PFSK-1 (cell line): ENCODE results near the gene EPO.

ENCODE experiments used
- FOXP2 ChIP-seq: optimal IDR thresholded peaks from 2 replicates; pipeline ENCODE3; 2011; ENCODE audit warnings: borderline replicate concordance, control low read depth, inconsistent platforms; ENCODE audit not compliant: insufficient read depth; ENCODE audit errors: extremely low read length, extremely low read depth
- POLR2AphosphoS5 ChIP-seq: IDR thresholded peaks from 2 replicates; pipeline ENCODE4 v1.6.1; 2012; ENCODE audit warnings: low read depth, mild to moderate bottlenecking, control low read depth, low read length, moderate library complexity
- SIN3A ChIP-seq: IDR thresholded peaks from 2 replicates; pipeline ENCODE4 v1.6.1; 2012; ENCODE audit warnings: mild to moderate bottlenecking, low read length, moderate library complexity, borderline replicate concordance; ENCODE audit not compliant: insufficient read depth
- TAF1 ChIP-seq: IDR thresholded peaks from 2 replicates; pipeline ENCODE4 v1.6.1; 2012; ENCODE audit warnings: low read length, control low read depth, borderline replicate concordance; ENCODE audit not compliant: insufficient read depth
- TF ChIP-seq, protein P1 (sequence below), 2 experiments: IDR thresholded peaks; 2 replicates each; pipeline versions ENCODE4 v1.6.1 to v1.8.0; 2011 to 2012; ENCODE audit warnings: low read depth in 2 of 2, low read length in 2 of 2, control low read depth in 1 of 2, inconsistent platforms in 1 of 2, mild to moderate bottlenecking in 1 of 2, moderate library complexity in 1 of 2; ENCODE audit not compliant: insufficient read depth in 1 of 2

The EPO gene

DNA sequence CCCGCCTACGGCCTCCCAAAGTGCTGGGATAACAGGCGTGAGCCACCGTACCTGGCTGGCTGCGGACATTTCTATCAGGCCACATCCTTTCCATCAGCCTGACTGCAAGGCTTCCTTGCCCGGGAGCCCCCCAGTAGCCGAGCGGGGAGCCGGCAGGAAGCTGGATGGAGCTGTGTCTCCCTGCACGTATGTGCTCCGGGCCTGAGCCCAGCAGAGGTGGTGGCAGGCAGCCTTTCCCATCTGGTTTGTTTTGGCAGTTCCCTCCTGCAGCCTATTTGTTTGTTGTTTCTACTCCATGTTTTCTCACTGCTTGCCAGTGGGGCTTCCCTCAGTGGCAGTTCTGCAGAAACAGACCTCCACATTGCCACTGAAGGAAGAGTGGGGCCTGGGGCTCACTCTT is 8.9 kb upstream of the EPO start:
- TF ChIP-seq, protein P1, sequence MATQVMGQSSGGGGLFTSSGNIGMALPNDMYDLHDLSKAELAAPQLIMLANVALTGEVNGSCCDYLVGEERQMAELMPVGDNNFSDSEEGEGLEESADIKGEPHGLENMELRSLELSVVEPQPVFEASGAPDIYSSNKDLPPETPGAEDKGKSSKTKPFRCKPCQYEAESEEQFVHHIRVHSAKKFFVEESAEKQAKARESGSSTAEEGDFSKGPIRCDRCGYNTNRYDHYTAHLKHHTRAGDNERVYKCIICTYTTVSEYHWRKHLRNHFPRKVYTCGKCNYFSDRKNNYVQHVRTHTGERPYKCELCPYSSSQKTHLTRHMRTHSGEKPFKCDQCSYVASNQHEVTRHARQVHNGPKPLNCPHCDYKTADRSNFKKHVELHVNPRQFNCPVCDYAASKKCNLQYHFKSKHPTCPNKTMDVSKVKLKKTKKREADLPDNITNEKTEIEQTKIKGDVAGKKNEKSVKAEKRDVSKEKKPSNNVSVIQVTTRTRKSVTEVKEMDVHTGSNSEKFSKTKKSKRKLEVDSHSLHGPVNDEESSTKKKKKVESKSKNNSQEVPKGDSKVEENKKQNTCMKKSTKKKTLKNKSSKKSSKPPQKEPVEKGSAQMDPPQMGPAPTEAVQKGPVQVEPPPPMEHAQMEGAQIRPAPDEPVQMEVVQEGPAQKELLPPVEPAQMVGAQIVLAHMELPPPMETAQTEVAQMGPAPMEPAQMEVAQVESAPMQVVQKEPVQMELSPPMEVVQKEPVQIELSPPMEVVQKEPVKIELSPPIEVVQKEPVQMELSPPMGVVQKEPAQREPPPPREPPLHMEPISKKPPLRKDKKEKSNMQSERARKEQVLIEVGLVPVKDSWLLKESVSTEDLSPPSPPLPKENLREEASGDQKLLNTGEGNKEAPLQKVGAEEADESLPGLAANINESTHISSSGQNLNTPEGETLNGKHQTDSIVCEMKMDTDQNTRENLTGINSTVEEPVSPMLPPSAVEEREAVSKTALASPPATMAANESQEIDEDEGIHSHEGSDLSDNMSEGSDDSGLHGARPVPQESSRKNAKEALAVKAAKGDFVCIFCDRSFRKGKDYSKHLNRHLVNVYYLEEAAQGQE (IDR thresholded peaks at IDR 0.05; ENCODE audit: insufficient read depth in 1 of 2, low read depth in 2 of 2, low read length in 2 of 2) = no peak
- TF ChIP-seq SIN3A (no peak), TAF1 (no peak), POLR2AphosphoS5 (no peak), FOXP2 (no peak)

DNA sequence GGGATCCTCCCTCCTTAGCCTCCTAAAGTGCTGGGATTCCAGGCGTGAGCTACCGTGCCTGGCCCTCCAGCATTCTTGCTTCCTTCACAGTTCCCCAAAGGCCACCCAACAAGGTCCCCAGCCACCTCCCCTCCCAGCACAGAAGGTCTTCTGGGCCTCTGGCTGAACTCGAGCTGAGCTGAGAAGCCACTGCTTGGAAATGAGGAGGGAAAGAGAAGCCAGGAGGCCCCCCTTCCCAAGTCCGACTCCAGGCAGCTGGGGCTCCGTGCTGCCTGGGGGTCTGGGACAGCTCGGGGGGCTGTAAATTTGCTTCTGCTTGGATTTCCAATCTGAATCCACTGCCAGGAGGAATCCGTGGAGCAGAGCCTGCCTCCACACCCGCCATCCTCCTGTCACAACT is 5.5 kb upstream of the EPO start:
- no peak for TF ChIP-seq POLR2AphosphoS5
- TF ChIP-seq FOXP2 = no peak
- TF ChIP-seq SIN3A = no peak
- TF ChIP-seq, protein P1 (IDR thresholded peaks at IDR 0.05; ENCODE audit: insufficient read depth in 1 of 2, low read depth in 2 of 2, low read length in 2 of 2) = no peak
- TF ChIP-seq TAF1 = no peak

GRCh38 chr7:100719523-100720278 is 567 bp upstream of the EPO start:
- TF ChIP-seq POLR2AphosphoS5 (no peak), FOXP2 (no peak), SIN3A (no peak), TAF1 (no peak)
- TF ChIP-seq, protein P1 (IDR thresholded peaks at IDR 0.05; ENCODE audit: insufficient read depth in 1 of 2, low read depth in 2 of 2, low read length in 2 of 2) = no peak

DNA sequence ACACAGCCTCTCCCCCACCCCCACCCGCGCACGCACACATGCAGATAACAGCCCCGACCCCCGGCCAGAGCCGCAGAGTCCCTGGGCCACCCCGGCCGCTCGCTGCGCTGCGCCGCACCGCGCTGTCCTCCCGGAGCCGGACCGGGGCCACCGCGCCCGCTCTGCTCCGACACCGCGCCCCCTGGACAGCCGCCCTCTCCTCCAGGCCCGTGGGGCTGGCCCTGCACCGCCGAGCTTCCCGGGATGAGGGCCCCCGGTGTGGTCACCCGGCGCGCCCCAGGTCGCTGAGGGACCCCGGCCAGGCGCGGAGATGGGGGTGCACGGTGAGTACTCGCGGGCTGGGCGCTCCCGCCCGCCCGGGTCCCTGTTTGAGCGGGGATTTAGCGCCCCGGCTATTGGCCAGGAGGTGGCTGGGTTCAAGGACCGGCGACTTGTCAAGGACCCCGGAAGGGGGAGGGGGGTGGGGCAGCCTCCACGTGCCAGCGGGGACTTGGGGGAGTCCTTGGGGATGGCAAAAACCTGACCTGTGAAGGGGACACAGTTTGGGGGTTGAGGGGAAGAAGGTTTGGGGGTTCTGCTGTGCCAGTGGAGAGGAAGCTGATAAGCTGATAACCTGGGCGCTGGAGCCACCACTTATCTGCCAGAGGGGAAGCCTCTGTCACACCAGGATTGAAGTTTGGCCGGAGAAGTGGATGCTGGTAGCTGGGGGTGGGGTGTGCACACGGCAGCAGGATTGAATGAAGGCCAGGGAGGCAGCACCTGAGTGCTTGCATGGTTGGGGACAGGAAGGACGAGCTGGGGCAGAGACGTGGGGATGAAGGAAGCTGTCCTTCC is 620 bp downstream of the EPO start:
- no peak for TF ChIP-seq FOXP2
- no peak for TF ChIP-seq TAF1
- no peak for TF ChIP-seq POLR2AphosphoS5
- TF ChIP-seq, protein P1 (IDR thresholded peaks at IDR 0.05; ENCODE audit: insufficient read depth in 1 of 2, low read depth in 2 of 2, low read length in 2 of 2) = no peak

DNA sequence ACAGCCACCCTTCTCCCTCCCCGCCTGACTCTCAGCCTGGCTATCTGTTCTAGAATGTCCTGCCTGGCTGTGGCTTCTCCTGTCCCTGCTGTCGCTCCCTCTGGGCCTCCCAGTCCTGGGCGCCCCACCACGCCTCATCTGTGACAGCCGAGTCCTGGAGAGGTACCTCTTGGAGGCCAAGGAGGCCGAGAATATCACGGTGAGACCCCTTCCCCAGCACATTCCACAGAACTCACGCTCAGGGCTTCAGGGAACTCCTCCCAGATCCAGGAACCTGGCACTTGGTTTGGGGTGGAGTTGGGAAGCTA is 1.2 kb downstream of the EPO start:
- no peak for TF ChIP-seq SIN3A
